NB4 (cell line): Measurements from ENCODE around the gene SPATA7.

Source experiments
- DNase-seq: peaks from one replicate; pipeline ENCODE4 v3.0.0; 2010; ENCODE audit warnings: low read depth
- H3K4me3 ChIP-seq: one replicate; pipeline ENCODE4 v1.5.1; 2011; ENCODE audit warnings: mild to moderate bottlenecking, low read depth, low read length, moderate library complexity
- MYC ChIP-seq: IDR thresholded peaks from 2 replicates; pipeline ENCODE4 v1.6.1; 2011; ENCODE audit warnings: low read depth, low read length
- POLR2A ChIP-seq: IDR thresholded peaks from 2 replicates; pipeline ENCODE4 v1.6.1; 2011; ENCODE audit warnings: mild to moderate bottlenecking; ENCODE audit not compliant: insufficient read length; ENCODE audit errors: extremely low read depth
- TF ChIP-seq, protein P1 (sequence below): IDR thresholded peaks from one replicate; pipeline ENCODE4 v1.5.1; 2012; ENCODE audit warnings: low read depth, low read length
- TF ChIP-seq, protein P2 (sequence below): IDR thresholded peaks from 2 replicates; pipeline ENCODE4 v1.6.1; 2011; ENCODE audit warnings: low read depth, low read length

SPATA7 gene

DNA sequence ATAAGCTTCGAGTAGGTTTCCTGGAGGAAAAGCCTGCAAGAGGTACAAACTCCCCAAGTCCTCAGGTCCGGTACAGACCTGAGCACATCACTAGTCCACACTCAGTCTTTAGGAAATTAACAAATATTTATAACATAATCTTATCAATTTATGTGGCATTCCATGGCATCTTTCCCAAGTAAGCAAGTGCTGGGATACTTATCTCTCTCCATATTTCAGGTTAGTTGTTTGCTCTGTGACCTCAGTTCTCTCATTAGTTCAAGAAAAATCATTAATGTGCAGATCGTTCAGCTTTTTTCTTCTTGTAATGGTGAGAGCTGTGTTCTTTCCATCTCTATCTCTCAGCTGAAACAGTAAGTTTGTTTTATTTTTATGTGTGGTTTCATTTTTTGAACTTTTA is 34.7 kb downstream of the SPATA7 start:
- no peak overlapping the region for H3K4me3 ChIP-seq
- TF ChIP-seq, protein P1, sequence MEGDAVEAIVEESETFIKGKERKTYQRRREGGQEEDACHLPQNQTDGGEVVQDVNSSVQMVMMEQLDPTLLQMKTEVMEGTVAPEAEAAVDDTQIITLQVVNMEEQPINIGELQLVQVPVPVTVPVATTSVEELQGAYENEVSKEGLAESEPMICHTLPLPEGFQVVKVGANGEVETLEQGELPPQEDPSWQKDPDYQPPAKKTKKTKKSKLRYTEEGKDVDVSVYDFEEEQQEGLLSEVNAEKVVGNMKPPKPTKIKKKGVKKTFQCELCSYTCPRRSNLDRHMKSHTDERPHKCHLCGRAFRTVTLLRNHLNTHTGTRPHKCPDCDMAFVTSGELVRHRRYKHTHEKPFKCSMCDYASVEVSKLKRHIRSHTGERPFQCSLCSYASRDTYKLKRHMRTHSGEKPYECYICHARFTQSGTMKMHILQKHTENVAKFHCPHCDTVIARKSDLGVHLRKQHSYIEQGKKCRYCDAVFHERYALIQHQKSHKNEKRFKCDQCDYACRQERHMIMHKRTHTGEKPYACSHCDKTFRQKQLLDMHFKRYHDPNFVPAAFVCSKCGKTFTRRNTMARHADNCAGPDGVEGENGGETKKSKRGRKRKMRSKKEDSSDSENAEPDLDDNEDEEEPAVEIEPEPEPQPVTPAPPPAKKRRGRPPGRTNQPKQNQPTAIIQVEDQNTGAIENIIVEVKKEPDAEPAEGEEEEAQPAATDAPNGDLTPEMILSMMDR, result no peak
- TF ChIP-seq POLR2A, result no peak
- TF ChIP-seq, protein P2, sequence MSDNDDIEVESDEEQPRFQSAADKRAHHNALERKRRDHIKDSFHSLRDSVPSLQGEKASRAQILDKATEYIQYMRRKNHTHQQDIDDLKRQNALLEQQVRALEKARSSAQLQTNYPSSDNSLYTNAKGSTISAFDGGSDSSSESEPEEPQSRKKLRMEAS, result no peak
- no peak for TF ChIP-seq MYC
- no peak for DNase-seq

DNA sequence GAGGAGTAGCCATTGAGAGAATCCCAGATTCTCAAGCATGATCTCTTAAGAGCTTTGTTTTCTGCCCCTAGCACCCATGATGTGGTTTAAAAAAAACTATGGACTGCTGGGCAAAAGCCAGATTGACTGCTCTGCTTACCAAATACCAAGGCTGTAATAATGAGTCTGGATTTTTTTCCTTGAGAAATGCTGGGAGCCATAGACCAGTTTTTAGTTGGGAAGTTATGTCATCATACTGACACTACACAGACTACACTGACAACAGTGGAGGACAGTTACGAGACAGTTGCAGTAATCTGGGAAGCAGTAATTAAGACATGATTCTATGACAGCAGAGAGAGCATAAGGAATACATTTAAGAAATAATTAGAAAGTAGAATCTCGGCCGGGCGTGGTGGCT is 35.8 kb downstream of the SPATA7 start:
- no peak overlapping the region for H3K4me3 ChIP-seq
- TF ChIP-seq MYC, result no peak
- TF ChIP-seq, protein P1, result no peak
- no peak for TF ChIP-seq POLR2A
- TF ChIP-seq, protein P2, result no peak
- no peak for DNase-seq

DNA sequence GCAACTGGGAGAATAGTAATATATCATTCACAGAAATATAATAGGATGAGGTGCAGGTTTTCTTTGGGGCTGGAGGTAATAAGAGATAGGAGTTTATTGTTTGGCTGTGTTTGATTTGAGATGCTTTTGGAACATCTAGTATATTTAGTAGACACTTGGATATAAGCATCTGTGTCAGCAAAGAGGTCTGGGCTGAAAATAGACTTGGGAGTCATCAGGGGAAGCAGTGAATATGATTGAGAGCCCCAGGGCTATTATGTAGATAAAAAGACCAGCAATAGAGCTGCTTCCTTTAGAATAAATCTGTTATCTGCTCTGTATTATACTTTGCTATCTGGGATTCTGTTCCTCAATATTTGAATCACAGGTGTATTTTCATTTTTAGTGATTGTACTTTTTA is 36.6 kb downstream of the SPATA7 start:
- no peak overlapping the region for H3K4me3 ChIP-seq
- TF ChIP-seq MYC (no peak), POLR2A (no peak)
- TF ChIP-seq, protein P1, result no peak
- TF ChIP-seq, protein P2, result no peak
- DNase-seq, result no peak

DNA sequence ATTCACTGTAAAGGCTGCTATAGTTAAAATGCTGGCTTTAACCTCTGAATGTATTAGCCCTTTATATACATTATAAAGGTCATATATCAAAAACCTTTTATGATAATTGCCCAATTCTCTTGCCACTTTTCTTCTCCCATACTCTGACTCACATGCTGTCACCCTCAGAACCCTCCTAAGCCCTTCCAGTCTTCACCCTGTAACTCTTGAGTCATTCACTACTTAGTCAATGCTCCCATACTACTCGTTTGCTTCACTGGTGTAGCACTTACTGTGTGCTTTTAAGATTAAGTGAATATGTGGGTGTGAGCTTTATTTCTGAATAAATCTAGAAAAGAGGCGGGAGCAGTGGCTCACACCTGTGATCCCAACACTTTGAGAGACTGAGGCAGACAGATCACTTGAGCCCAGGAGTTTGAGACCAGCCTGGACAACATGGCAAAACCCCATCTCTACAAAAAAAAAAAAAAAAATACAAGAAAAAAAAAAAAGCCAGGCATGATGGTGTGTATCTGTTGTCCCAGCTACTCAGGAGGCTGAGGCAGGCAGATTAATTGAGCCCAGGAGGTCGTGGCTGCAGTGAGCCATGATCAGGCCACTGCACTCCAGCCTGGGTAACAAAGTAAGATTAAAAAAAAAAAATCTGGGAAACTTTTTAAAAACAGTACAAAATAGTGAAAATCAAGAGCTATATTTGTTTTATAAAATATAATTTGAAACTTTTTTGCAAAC is 37.6 kb downstream of the SPATA7 start:
- peak; percentile 4 for DNase-seq
- H3K4me3 ChIP-seq, result no peak overlapping the region
- TF ChIP-seq, protein P1, result no peak
- TF ChIP-seq MYC (no peak), POLR2A (no peak)

DNA sequence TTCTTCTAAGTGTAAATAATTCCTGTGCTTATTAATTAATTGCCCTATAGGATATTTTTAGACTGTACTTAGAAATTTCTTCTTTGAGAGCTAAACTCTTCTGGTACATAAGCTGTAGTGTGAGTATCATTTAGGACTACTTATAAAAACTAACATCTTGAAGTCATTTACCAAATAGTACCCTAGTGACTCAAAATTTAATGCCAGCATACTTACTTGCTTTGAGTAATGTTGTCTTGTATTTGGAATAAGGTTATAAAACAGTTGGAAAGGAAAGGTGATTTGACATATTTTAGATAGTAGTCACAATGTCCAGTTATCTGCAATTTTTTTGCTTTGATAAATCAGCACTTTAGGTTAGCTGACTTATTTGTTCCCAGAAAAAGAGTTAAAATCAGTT is 39.1 kb downstream of the SPATA7 start:
- TF ChIP-seq, protein P1, result no peak
- TF ChIP-seq POLR2A, result no peak
- TF ChIP-seq, protein P2, result no peak
- no peak for TF ChIP-seq MYC
- no peak for DNase-seq

DNA sequence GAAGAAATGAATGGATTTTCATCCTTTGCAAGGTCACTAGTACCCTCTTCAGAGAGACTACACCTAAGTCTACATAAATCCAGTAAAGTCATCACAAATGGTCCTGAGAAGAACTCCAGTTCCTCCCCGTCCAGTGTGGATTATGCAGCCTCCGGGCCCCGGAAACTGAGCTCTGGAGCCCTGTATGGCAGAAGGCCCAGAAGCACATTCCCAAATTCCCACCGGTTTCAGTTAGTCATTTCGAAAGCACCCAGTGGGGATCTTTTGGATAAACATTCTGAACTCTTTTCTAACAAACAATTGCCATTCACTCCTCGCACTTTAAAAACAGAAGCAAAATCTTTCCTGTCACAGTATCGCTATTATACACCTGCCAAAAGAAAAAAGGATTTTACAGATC is 40.8 kb downstream of the SPATA7 start:
- DNase-seq, result no peak
- no peak overlapping the region for H3K4me3 ChIP-seq
- no peak for TF ChIP-seq MYC
- TF ChIP-seq, protein P2, result no peak
- TF ChIP-seq, protein P1, result no peak
- TF ChIP-seq POLR2A, result no peak

More for the DNA sequence above, 39.1 kb downstream of the SPATA7 start:
- no peak overlapping the region for H3K4me3 ChIP-seq
